Measurements from ENCODE around the gene NME4. TPM values are rescaled to one million over a fixed set of nuclear protein-coding genes. Genes with fewer than 3 reads are reported as not detected.

Gene NME4
- total RNA-seq, 2 experiments from 2014 or later: 25.0 TPM

DNA sequence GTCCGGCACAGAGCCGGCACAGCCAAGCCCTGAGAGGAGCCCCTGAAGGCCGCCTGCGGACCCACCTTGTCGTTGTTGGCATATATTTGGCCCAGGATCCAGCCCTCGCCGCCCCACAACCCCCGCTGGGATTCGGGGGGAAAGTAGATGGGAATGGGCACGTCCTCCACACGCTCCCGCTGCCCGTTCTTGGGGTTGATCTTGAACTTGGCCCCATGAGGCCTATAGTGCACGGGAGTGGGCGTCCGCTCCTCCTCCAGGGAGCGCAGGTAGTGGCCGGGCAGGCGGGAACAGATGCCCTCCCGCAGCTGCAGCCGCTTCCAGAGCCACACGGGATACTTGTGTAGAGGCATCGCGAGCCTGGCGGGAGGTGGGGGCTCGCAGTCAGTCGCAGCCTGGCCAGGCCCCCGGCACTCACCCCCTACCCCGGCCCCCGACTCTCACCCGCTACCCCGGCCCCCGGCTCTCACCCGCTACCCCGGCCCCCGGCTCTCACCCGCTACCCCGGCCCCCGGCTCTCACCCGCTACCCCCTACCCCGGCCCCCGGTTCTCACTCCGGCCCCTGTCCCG lies 27.0 kb upstream of the NME4 start:
- Histone ChIP-seq H3K36me3 (ENCODE audit: insufficient read depth, low read length) (peaks cover 54% of the 10 kb centered on the region), H3K4me2 (ENCODE audit: low read length) (peak overlapping the region; percentile 50; the same call in 1 of the 2 replicates), H3K4me3 (ENCODE audit: low read depth, low read length, poor library complexity, severe bottlenecking) (peak overlapping the region; percentile 51), H3K27ac (ENCODE audit: low read depth, low read length, poor library complexity, severe bottlenecking) (no peak overlapping the region), H3K79me2 (ENCODE audit: insufficient read depth, low read depth, low read length) (no peaks in the 10 kb centered on the region), H3K9me3 (ENCODE audit: low read length) (no peaks in the 10 kb centered on the region), H3K4me1 (ENCODE audit: insufficient read depth, low read length, poor library complexity, severe bottlenecking) (peaks cover 12% of the 10 kb centered on the region), H2AFZ (ENCODE audit: low read length) (no peak overlapping the region), H4K20me1 (ENCODE audit: insufficient read depth, low read length) (no peaks in the 10 kb centered on the region), H3K9me2 (ENCODE audit: insufficient read depth, low read length) (no peaks in the 10 kb centered on the region)
- CTCF ChIA-PET (ENCODE audit: unreplicated experiment): no interaction called here
- no peak for DNase-seq (ENCODE audit: low spot score)
- intact Hi-C loops (cut with micrococcal nuclease; ENCODE audit: unreplicated experiment): no loop called here
- POLR2A ChIA-PET: interaction anchor here (0.6 to 1.4 kb wide), 4 partner anchors 12 to 1454 kb away, joined by 3 to 10 read pairs (median 4); partner anchors contain the start of gene PGAP6
- BruUV-seq (replicated peaks): no TSS peak
- TF ChIP-seq EZH2phosphoT487 (IDR thresholded peaks at IDR 0.05; ENCODE audit: borderline replicate concordance, low read depth, low read length): no peak
- TF ChIP-seq, protein P1, sequence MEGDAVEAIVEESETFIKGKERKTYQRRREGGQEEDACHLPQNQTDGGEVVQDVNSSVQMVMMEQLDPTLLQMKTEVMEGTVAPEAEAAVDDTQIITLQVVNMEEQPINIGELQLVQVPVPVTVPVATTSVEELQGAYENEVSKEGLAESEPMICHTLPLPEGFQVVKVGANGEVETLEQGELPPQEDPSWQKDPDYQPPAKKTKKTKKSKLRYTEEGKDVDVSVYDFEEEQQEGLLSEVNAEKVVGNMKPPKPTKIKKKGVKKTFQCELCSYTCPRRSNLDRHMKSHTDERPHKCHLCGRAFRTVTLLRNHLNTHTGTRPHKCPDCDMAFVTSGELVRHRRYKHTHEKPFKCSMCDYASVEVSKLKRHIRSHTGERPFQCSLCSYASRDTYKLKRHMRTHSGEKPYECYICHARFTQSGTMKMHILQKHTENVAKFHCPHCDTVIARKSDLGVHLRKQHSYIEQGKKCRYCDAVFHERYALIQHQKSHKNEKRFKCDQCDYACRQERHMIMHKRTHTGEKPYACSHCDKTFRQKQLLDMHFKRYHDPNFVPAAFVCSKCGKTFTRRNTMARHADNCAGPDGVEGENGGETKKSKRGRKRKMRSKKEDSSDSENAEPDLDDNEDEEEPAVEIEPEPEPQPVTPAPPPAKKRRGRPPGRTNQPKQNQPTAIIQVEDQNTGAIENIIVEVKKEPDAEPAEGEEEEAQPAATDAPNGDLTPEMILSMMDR (conservative IDR thresholded peaks at IDR 0.05; ENCODE audit: low read length): no peak

DNA sequence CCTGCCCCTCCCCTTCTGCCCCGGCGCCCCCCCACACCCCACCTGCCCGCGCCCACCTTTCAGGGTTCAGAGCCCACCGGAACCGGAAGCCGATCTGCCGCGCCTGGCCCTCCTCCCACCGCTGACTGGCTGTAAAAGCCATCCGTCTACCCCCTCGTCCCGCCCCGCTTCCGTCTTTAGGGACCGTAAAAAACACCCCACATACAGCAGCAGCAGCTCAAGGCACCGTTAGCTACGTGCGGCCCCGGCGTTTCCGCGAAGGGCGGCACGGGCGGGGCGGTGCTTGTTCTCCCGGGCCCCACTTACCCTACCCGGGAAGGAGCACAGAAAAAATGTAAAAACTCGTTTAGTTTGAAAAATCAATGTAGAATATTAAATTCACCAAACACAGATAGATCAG lies 26.6 kb upstream of the NME4 start, which contains the start of gene MRPL28:
Gene MRPL28 (minus strand): TSS at position 96 of the 400 bp plus-strand sequence. CDS start 320 bp downstream, outside the sequence.
- peak within 1 kb of the TSS; percentile 56 for H3K4me2 ChIP-seq (ENCODE audit: low read length)
- H3K4me1 ChIP-seq (ENCODE audit: insufficient read depth, low read length, poor library complexity, severe bottlenecking): peaks cover 12% of the 10 kb centered on the region
- no peaks in the 10 kb centered on the region for H3K9me3 ChIP-seq (ENCODE audit: low read length)
- H3K79me2 ChIP-seq (ENCODE audit: insufficient read depth, low read depth, low read length): no peaks in the 10 kb centered on the region
- H3K36me3 ChIP-seq (ENCODE audit: insufficient read depth, low read length): peaks cover 56% of the 10 kb centered on the region
- intact Hi-C loops (cut with micrococcal nuclease; ENCODE audit: unreplicated experiment): no loop called here
- no peaks in the 10 kb centered on the region for H4K20me1 ChIP-seq (ENCODE audit: insufficient read depth, low read length)
- TF ChIP-seq, protein P1 (conservative IDR thresholded peaks at IDR 0.05; ENCODE audit: low read length): no peak
- TF ChIP-seq EZH2phosphoT487 (IDR thresholded peaks at IDR 0.05; ENCODE audit: borderline replicate concordance, low read depth, low read length): no peak
- peak; percentile 96 for DNase-seq (ENCODE audit: low spot score)
- ChIA-PET CTCF (ENCODE audit: unreplicated experiment) (interaction anchor here (0.6 kb wide), 1 partner anchor 1237 kb away, joined by 4 read pairs; no protein-coding TSS in a partner anchor), POLR2A (interaction anchor here (0.5 to 1.4 kb wide), 6 partner anchors 12 to 1454 kb away, joined by 3 to 10 read pairs (median 4); partner anchors contain the start of gene PGAP6)
- peak within 1 kb of the TSS; percentile 52 for H3K27ac ChIP-seq (ENCODE audit: low read depth, low read length, poor library complexity, severe bottlenecking)
- BruUV-seq (replicated peaks): no TSS peak
- H2AFZ ChIP-seq (ENCODE audit: low read length): peak within 1 kb of the TSS; percentile 32; the same call in 1 of the 2 replicates
- no peaks in the 10 kb centered on the region for H3K9me2 ChIP-seq (ENCODE audit: insufficient read depth, low read length)
- H3K4me3 ChIP-seq (ENCODE audit: low read depth, low read length, poor library complexity, severe bottlenecking): peak within 1 kb of the TSS; percentile 51

Measured in OCI-LY7 (cell line).